ENCODE data around the gene CAMK2D.

Gene CAMK2D

DNA sequence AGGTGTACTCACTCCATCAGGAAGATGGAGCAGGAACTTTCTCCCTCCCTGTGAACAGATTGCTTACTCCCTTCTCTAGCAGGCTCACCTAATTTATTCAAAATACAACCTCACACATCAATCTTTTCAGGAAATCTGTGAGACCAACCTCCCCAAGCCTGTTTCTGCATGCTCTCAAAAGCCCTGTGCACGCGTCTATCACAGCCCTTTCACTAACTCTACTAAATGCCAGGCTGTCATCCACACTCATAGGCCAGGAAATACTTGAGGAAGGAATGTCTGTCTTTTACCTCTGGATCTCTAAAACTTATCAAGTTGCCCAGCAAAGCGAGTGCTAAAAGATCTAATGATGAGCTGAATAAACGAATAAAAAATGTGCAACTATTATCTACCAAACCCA, 11.2 kb downstream of the CAMK2D start:
- in situ Hi-C loops (cut with HindIII; ENCODE audit: low sequenced_read_pairs): loop anchor here (10.0 kb wide), 1 partner anchor 355 kb away; no protein-coding TSS in a partner anchor
- no peak for TF ChIP-seq CTCF (IDR thresholded peaks at IDR 0.05; ENCODE audit: low read depth, low read length, missing control alignments)
- DNase-seq (ENCODE audit: low read depth): no peak
- H3K4me3 ChIP-seq (ENCODE audit: low read depth, low read length): no peak overlapping the region

- TF ChIP-seq CTCF (IDR thresholded peaks at IDR 0.05; ENCODE audit: low read depth, low read length, missing control alignments): no peak
- H3K4me3 ChIP-seq (ENCODE audit: low read depth, low read length): no peak overlapping the region
- in situ Hi-C loops (cut with HindIII; ENCODE audit: low sequenced_read_pairs): no loop called here
- DNase-seq (ENCODE audit: low read depth): no peak
These were observed 12.4 kb downstream of the CAMK2D start for GRCh38 chr4:113749178-113749577.

GRCh38 chr4:113747949-113748348, 13.6 kb downstream of the CAMK2D start:
- DNase-seq (ENCODE audit: low read depth): no peak
- no peak overlapping the region for H3K4me3 ChIP-seq (ENCODE audit: low read depth, low read length)
- in situ Hi-C loops (cut with HindIII; ENCODE audit: low sequenced_read_pairs): no loop called here
- no peak for TF ChIP-seq CTCF (IDR thresholded peaks at IDR 0.05; ENCODE audit: low read depth, low read length, missing control alignments)

DNA sequence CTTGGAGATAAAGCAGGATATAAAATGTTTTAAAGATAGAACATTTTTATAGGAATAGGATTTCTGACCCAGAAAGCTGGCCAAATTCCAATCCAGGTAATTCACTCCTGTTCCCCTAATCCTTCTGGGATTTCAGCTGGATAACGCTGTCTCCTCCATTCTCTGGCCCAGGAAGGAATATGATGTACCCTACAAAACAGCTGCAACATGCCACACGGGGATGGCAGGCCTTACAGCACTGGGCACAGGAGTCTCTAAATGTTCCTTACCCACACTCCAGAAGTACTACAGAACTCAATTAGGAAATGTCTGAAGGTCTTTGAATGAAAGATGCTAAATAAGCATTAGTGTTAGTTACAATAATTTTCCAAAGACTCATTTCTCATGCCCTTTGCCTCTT, 15.8 kb downstream of the CAMK2D start:
- DNase-seq (ENCODE audit: low read depth): no peak
- H3K4me3 ChIP-seq (ENCODE audit: low read depth, low read length): no peak overlapping the region
- in situ Hi-C loops (cut with HindIII; ENCODE audit: low sequenced_read_pairs): no loop called here
- TF ChIP-seq CTCF (IDR thresholded peaks at IDR 0.05; ENCODE audit: low read depth, low read length, missing control alignments): no peak

GRCh38 chr4:113744667-113745240, 16.8 kb downstream of the CAMK2D start:
- in situ Hi-C loops (cut with HindIII; ENCODE audit: low sequenced_read_pairs): no loop called here
- no peak for DNase-seq (ENCODE audit: low read depth)
- no peak for TF ChIP-seq CTCF (IDR thresholded peaks at IDR 0.05; ENCODE audit: low read depth, low read length, missing control alignments)
- H3K4me3 ChIP-seq (ENCODE audit: low read depth, low read length): no peak overlapping the region

DNA sequence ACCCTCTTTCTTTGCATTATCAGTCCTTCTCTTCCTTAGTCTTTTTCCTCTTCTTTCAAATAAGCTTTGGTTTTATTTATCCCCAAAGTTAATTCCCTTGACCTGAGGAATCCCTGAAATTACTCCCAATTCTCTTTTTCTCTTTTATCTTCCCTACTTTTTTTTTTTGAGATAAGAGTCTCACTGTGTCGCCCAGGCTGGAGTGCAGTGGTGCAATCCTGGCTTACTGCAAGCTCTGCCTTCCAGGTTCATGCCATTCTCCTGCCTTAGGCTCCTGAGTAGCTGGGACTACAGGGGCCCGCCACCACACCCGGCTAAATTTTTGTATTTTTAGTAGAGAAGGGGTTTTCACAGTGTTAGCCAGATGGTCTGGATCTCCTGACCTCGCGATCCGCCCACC, 17.8 kb downstream of the CAMK2D start:
- TF ChIP-seq CTCF (IDR thresholded peaks at IDR 0.05; ENCODE audit: low read depth, low read length, missing control alignments): no peak
- in situ Hi-C loops (cut with HindIII; ENCODE audit: low sequenced_read_pairs): no loop called here

More for the DNA sequence above, 17.8 kb downstream of the CAMK2D start:
- no peak overlapping the region for H3K4me3 ChIP-seq (ENCODE audit: low read depth, low read length)
- no peak for DNase-seq (ENCODE audit: low read depth)
